ENCODE measurements around the gene TMEM109.

GRCh38 chr11:60867871-60868681, 45.9 kb upstream of the TMEM109 start:
- TF ChIP-seq CTCF (IDR thresholded peaks at IDR 0.05; ENCODE audit: poor library complexity, severe bottlenecking): no peak
- no peak for TF ChIP-seq RAD21 (conservative IDR thresholded peaks at IDR 0.05)
- TF ChIP-seq EZH2 (IDR thresholded peaks at IDR 0.05; ENCODE audit: borderline replicate concordance, insufficient read depth, low read length, poor library complexity, severe bottlenecking): no peak
- no peak for TF ChIP-seq REST (IDR thresholded peaks at IDR 0.05; ENCODE audit: borderline replicate concordance)
- no peak for TF ChIP-seq TAF1 (IDR thresholded peaks at IDR 0.05; ENCODE audit: low read depth)
- TF ChIP-seq POLR2AphosphoS5 (IDR thresholded peaks at IDR 0.05): no peak
- no peak for TF ChIP-seq SMC3 (conservative IDR thresholded peaks at IDR 0.05; ENCODE audit: poor library complexity)
- TF ChIP-seq EP300 (conservative IDR thresholded peaks at IDR 0.05; ENCODE audit: poor library complexity, severe bottlenecking): no peak

Data from neural cell (in vitro differentiated cells).